Osteoblast (primary cell): Measurements from ENCODE around the gene ZFP57. TPM values are rescaled to one million over a fixed set of nuclear protein-coding genes. Genes with fewer than 3 reads are reported as not detected.
"Not testable (repeated sequence)": the region's sequence is repeated elsewhere in the genome, so short reads cannot be mapped to it uniquely, and the experiment has no call there.

Experiments used
- DNase-seq: peaks from one replicate; pipeline ENCODE4 v3.0.0; 2011; ENCODE audit warnings: low spot score, mixed read lengths; ENCODE audit not compliant: insufficient read length; ENCODE audit errors: missing footprints
- H2AFZ ChIP-seq: 2 replicates; pipeline ENCODE4 v1.6.0; 2011; ENCODE audit warnings: mild to moderate bottlenecking, low read length
- H3K27ac ChIP-seq: 2 replicates; pipeline ENCODE4 v1.5.1; 2011; ENCODE audit warnings: mild to moderate bottlenecking, low read depth, low read length, moderate library complexity
- H3K27me3 ChIP-seq: 2 replicates; pipeline ENCODE4 v1.6.0; 2012; ENCODE audit warnings: mild to moderate bottlenecking, control low read depth, inconsistent platforms, low read length, moderate library complexity; ENCODE audit not compliant: insufficient read depth
- H3K36me3 ChIP-seq: 2 replicates; pipeline ENCODE4 v1.5.1; 2011; ENCODE audit warnings: mild to moderate bottlenecking, low read length, control low read depth, moderate library complexity; ENCODE audit not compliant: insufficient read depth
- H3K4me1 ChIP-seq: 2 replicates; pipeline ENCODE4 v1.5.1; 2011; ENCODE audit warnings: mild to moderate bottlenecking, low read length, control low read depth, moderate library complexity; ENCODE audit not compliant: insufficient read depth
- H3K4me2 ChIP-seq: 2 replicates; pipeline ENCODE4 v1.6.0; 2011; ENCODE audit warnings: mild to moderate bottlenecking, low read length; ENCODE audit not compliant: insufficient read depth
- H3K4me3 ChIP-seq: fragments of 200-600 bp; sonication (generic); 3 replicates; pipeline ENCODE4 v1.5.1; 2012; ENCODE audit warnings: mild to moderate bottlenecking, low read length, inconsistent platforms; ENCODE audit not compliant: insufficient read depth
- H3K79me2 ChIP-seq: 2 replicates; pipeline ENCODE4 v1.6.0; 2012; ENCODE audit warnings: mild to moderate bottlenecking, low read length, control low read depth, inconsistent platforms; ENCODE audit not compliant: insufficient read depth
- H3K9me3 ChIP-seq: 2 replicates; pipeline ENCODE4 v1.5.1; 2011; ENCODE audit warnings: low read depth, low read length, control low read depth
- H4K20me1 ChIP-seq: 2 replicates; pipeline ENCODE4 v1.6.0; 2012; ENCODE audit warnings: mild to moderate bottlenecking, low read length, control low read depth; ENCODE audit not compliant: insufficient read depth
- total RNA-seq: library from RNA; depleted of rRNA; stranded (reverse); fragments of >200 nt; gene quantifications from 2 replicates; pipeline ENCODE4 v1.2.3, GENCODE V29; 2012
- TF ChIP-seq, protein P1 (sequence below): IDR thresholded peaks from 2 replicates; pipeline ENCODE4 v1.5.1; 2011; ENCODE audit warnings: mild to moderate bottlenecking, low read depth, low read length, moderate library complexity; ENCODE audit errors: extremely low read depth

ZFP57 gene
- total RNA-seq, 1 donor = 0.36 TPM

DNA sequence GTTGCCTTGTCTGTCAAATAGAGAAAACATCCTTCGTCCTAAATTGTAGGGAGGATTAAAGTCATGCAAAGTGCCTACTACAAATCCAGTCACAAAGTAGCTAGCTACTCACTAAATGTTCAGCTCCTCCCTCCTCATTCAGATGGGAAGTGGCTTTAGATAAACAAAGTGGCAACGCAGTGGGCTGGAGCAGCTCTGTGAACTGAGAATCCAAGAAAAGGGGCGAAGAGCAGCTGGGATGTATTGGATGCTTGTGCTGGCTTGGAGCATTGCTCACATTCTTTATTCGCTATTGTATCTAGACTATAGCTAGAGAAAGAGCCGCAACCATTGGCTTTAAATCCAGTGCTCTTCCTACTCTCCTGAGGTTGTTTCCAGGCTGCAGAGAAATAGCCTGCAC is 13.8 kb downstream of the ZFP57 start:
- Histone ChIP-seq H3K9me3 (no peaks in the 10 kb centered on the region), H4K20me1 (no peaks in the 10 kb centered on the region), H3K4me3 (no peak overlapping the region), H3K4me1 (no peaks in the 10 kb centered on the region), H2AFZ (no peak overlapping the region), H3K27me3 (peaks cover 8% of the 10 kb centered on the region), H3K4me2 (no peak overlapping the region), H3K27ac (no peak overlapping the region), H3K36me3 (no peaks in the 10 kb centered on the region), H3K79me2 (no peaks in the 10 kb centered on the region)
- no peak for DNase-seq
- TF ChIP-seq, protein P1, sequence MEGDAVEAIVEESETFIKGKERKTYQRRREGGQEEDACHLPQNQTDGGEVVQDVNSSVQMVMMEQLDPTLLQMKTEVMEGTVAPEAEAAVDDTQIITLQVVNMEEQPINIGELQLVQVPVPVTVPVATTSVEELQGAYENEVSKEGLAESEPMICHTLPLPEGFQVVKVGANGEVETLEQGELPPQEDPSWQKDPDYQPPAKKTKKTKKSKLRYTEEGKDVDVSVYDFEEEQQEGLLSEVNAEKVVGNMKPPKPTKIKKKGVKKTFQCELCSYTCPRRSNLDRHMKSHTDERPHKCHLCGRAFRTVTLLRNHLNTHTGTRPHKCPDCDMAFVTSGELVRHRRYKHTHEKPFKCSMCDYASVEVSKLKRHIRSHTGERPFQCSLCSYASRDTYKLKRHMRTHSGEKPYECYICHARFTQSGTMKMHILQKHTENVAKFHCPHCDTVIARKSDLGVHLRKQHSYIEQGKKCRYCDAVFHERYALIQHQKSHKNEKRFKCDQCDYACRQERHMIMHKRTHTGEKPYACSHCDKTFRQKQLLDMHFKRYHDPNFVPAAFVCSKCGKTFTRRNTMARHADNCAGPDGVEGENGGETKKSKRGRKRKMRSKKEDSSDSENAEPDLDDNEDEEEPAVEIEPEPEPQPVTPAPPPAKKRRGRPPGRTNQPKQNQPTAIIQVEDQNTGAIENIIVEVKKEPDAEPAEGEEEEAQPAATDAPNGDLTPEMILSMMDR = no peak

DNA sequence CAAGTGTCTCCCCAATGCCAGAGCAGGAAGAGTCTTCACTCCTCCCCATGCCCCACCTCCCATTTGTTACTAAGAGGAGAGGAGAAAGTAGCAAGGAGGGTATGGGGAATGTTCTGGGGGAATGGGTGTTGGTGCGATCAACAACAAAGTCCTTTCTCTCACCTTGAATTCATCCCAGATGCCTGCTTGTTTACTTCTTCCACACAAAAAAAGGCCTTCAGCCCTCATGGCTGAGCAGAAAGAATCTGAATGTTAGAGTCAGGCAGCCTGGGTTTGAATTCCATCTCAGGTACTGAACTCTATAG is 14.2 kb downstream of the ZFP57 start:
- Histone ChIP-seq H3K27me3 (peaks cover 8% of the 10 kb centered on the region), H2AFZ (no peak overlapping the region), H3K4me2 (no peak overlapping the region), H3K4me3 (no peak overlapping the region), H3K79me2 (no peaks in the 10 kb centered on the region), H4K20me1 (no peaks in the 10 kb centered on the region), H3K27ac (no peak overlapping the region), H3K9me3 (no peaks in the 10 kb centered on the region), H3K36me3 (no peaks in the 10 kb centered on the region), H3K4me1 (no peaks in the 10 kb centered on the region)
- TF ChIP-seq, protein P1 = no peak
- no peak for DNase-seq

DNA sequence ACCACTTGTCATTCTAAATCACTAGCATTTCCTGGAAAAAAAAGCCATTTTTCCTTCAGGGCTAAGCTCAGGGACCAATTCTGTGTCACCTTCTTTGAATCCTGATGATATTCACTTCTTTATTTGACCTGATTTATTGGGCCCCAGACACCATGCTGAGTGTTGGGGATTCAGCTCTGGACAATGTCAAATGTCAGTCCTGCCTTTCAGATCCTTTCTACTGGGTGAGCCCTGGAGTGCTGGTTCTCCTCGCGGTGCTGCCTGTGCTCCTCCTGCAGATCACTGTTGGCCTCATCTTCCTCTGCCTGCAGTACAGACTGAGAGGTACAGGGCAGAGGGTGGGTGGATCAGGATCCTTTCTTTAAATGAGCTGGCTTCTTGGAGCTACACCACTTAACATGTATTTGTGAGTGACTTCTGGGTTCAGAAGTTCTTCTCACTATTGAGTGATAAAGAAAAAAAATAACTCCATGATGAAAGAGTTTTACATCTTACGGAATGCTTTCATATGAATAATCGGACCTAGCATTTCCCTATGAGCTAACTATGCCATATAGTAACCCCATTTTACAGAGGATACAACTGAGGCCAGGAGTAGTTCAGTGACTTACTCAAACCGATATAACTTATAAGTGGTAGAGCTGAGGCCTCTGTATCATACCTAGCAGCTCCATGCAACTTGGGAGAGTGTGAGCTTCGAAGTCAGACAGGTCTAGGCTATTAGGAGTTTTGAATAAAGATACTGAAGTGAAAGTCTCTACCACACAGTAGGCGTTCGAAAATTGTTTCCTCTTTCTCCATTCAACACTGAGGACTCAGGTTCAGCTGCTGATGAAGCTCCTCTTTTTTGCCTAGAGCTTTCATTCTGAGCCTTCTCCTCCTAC is 14.8 kb downstream of the ZFP57 start:
- no peak overlapping the region for H3K4me3 ChIP-seq
- no peaks in the 10 kb centered on the region for H4K20me1 ChIP-seq
- no peaks in the 10 kb centered on the region for H3K79me2 ChIP-seq
- no peak for DNase-seq
- TF ChIP-seq, protein P1 = no peak
- no peak overlapping the region for H2AFZ ChIP-seq
- no peak overlapping the region for H3K27ac ChIP-seq
- no peaks in the 10 kb centered on the region for H3K9me3 ChIP-seq
- H3K4me2 ChIP-seq = no peak overlapping the region
- H3K36me3 ChIP-seq = no peaks in the 10 kb centered on the region
- no peaks in the 10 kb centered on the region for H3K4me1 ChIP-seq
- peaks cover 8% of the 10 kb centered on the region for H3K27me3 ChIP-seq

DNA sequence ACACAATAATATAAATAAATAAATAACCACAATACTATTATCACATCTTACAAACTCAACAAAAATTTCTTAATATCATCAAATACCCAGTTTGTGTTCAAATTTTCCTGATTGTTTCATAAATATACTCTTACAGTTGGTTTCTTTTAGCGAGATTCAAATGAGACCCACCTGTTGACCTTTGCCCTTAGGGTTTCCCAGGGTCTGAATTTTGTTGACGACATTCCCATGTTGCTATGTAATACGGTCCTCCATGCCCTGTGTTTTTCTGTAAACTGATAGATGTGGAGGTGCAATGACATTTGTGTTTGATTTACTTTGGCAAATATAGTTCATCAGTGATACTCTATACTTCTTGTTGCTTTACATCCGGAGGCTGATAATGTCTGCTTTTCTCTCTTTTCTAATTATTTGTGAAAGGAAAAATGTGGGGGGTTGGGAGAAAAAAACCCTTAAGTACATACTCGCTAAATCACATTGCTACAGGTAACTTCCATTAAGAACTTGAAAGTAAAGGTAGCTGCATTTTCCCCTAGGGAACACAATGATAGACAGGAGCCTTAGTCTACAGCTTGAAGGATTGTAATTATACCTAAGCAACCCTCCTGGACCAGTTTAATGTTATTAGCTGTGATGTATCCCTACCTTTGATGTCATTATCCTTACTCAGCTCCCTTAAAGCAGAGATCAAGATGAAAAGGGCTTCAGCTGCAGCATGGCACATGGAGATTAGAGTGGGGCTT is 17.5 kb downstream of the ZFP57 start:
- Histone ChIP-seq H3K36me3 (no peaks in the 10 kb centered on the region), H2AFZ (no peak overlapping the region), H3K4me3 (no peak overlapping the region), H4K20me1 (no peaks in the 10 kb centered on the region), H3K4me1 (no peaks in the 10 kb centered on the region), H3K27me3 (peaks cover 9% of the 10 kb centered on the region), H3K9me3 (no peaks in the 10 kb centered on the region), H3K27ac (no peak overlapping the region), H3K4me2 (no peak overlapping the region), H3K79me2 (no peaks in the 10 kb centered on the region)
- DNase-seq = no peak
- TF ChIP-seq, protein P1 = no peak

DNA sequence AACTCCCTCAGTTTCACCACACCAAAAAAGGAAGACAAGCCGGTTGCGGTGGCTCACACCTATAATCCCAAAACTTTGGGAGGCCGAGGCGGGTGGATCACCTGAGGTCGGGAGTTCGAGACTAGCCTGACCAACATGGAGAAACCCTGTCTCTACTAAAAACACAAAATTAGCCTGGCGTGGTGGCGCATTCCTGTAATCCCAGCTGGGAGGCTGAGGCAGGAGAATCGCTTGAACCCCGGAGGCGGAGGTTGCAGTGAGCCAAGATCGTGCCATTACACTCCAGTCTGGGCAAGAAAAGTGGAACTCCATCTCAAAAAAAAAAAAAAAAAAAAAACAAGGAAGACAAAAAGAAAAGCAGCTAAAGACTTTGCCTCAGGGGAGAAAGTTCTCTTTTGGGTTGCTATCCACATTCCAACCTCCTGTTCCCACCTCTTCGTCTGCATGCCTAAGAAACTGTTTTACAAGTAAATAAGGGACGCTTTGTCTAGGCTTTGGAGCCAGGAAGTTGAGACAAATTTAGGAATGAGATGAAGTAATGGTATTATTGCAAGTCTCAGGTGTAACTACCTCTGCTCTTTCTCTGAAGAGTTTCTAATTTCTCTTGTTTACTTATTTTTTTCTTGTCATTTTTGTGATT is 19.3 kb downstream of the ZFP57 start:
- H3K4me1 ChIP-seq, DNase-seq, H2AFZ ChIP-seq, H3K79me2 ChIP-seq, H3K4me2 ChIP-seq, H3K27ac ChIP-seq, H3K4me3 ChIP-seq, H4K20me1 ChIP-seq, H3K36me3 ChIP-seq, H3K27me3 ChIP-seq, H3K9me3 ChIP-seq: not testable (repeated sequence)
